GM12874 (cell line): ENCODE results near the gene ZNF254.

ENCODE experiments used
- CTCF ChIP-seq: IDR thresholded peaks from 2 replicates; pipeline ENCODE4 v1.5.1; 2011; ENCODE audit warnings: low read depth, mild to moderate bottlenecking, control low read depth, low read length, moderate library complexity; ENCODE audit not compliant: insufficient read depth

The ZNF254 gene

GRCh38 chr19:24086974-24087595 lies at the start of gene ZNF254:
Gene ZNF254 (plus strand): TSS chr19:24087187. CDS start chr19:24087308, 121 bp downstream.
- no peak for TF ChIP-seq CTCF

DNA sequence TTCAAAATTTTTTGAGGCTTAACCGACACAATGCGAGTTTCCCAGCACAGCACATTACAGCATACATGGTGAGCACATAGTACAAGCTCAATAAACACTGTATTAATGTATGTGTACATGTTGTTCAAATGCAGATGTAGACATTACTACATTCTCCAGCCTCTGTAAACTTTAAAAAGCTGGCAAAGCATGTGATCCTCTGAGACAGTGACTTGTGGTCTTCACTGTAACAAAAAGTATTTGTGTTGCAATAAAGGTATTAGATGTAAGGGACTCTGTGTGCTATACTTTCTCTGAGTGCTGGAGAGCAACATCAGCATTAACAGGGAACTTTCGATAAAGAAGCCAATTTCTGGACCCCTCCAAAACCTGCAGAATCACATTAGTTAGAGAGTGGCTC lies 46.4 kb upstream of the ZNF254 start:
- no peak for TF ChIP-seq CTCF

GRCh38 chr19:24046550-24046949 lies 40.4 kb upstream of the ZNF254 start:
- no peak for TF ChIP-seq CTCF

DNA sequence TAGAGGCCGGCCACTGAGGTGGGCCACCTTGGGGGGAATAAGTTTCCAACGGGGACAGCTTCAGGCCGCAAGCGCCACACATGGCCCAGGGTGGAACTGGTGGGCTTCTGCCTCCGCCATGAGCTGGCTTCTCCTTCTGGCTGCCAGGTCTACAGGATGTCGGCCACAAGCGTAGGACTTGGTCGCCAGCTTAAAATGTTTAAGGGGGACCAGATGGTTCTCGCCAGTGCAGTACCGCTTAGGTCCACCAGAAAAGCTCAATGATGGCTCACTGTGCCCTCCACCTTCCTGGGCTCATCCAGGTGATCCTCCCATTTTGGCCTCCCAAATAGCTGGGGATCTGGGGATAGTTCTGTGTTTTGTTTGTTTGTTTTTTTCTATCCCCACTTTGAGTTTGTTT lies 38.7 kb upstream of the ZNF254 start:
- TF ChIP-seq CTCF = no peak

DNA sequence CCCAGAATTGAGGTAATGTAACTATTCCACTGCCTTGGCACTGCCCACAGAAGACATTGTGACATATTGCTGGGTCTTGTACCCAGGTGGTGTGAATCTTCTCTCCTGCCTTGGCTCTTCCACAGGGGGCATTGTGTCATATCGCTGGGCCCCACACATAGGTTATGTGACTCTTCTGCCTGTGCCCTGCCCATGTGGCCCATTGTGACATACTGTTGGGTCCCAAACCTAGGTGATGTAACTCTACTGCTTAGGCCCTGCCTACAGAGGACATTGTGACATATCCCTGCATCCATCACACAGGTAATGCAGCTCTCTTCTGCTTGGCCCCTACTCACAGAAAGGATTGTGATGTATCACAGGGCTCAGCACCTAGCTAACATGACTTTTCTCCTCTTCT lies 37.5 kb upstream of the ZNF254 start:
- no peak for TF ChIP-seq CTCF

GRCh38 chr19:24051516-24051915 lies 35.5 kb upstream of the ZNF254 start:
- TF ChIP-seq CTCF = no peak

DNA sequence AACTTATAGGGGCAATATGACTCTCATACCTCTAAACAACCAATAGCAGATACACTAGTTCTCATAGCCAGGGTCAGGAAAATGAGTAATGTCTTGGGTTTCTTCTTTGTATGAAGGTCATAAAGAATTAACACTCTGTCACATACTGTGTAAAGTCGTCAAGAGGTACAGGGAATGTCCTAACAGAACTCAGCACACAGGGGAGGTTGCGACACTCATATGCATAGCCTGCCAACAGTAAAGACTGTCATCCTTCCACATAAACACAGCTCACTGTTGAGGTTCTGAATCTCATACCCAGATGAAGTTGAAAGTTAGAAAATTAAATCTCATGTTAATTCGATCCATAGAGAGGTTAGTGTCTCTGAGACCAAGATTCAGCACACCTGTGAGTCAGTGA lies 34.2 kb upstream of the ZNF254 start:
- TF ChIP-seq CTCF = no peak
